H1 (cell line): ENCODE data around the gene HNRNPM. TPM values are rescaled to one million over a fixed set of nuclear protein-coding genes. Genes with fewer than 3 reads are reported as not detected.

ENCODE experiments used
- CTCF ChIA-PET: fragments of 300-600 bp; sonication (Branson Sonifier 250); formaldehyde crosslinking; loops from one replicate; lab custom pipeline; 2021; ENCODE audit not compliant: partially characterized antibody; lab: Charles Lee
- POLR2A ChIA-PET: fragments of 300-600 bp; sonication (Branson Sonifier 250); formaldehyde crosslinking; loops from one replicate; lab custom pipeline; 2021; ENCODE audit warnings: inconsistent platforms; ENCODE audit not compliant: partially characterized antibody; lab: Charles Lee
- DNase-seq, 2 experiments: peaks; one replicate each; pipeline versions ENCODE4 v3.0.0 to v3.0.0-alpha.2; 2010 to 2022; ENCODE audit warnings: low spot score in 2 of 2, low read depth in 1 of 2, mixed read lengths in 1 of 2
- FAIRE-seq: peaks from 2 replicates; lab custom pipeline; 2011; peaks lifted over from hg19 to GRCh38; lab: Jason Lieb, UNC
- H2AFZ ChIP-seq: 2 replicates; pipeline ENCODE4 v1.8.1; 2012; ENCODE audit warnings: low read length, inconsistent platforms
- H2AK5ac ChIP-seq: 2 replicates; pipeline ENCODE4 v1.6.1; 2013; ENCODE audit warnings: low read depth, low read length
- H2BK120ac ChIP-seq: replicated peaks from 2 replicates; pipeline ENCODE3; 2013; ENCODE audit warnings: low read depth, low read length, inconsistent platforms
- H2BK12ac ChIP-seq: 2 replicates; pipeline ENCODE4 v1.6.1; 2013; ENCODE audit warnings: low read depth, low read length
- H2BK15ac ChIP-seq: 2 replicates; pipeline ENCODE4 v1.6.1; 2013; ENCODE audit warnings: low read length
- H2BK20ac ChIP-seq: 2 replicates; pipeline ENCODE4 v1.6.1; 2013; ENCODE audit warnings: low read length
- H2BK5ac ChIP-seq: 2 replicates; pipeline ENCODE4 v1.6.1; 2013; ENCODE audit warnings: low read depth, low read length
- H3K14ac ChIP-seq: 2 replicates; pipeline ENCODE4 v1.6.1; 2013; ENCODE audit warnings: inconsistent platforms; ENCODE audit not compliant: insufficient read length
- H3K18ac ChIP-seq: 2 replicates; pipeline ENCODE4 v1.6.1; 2013; ENCODE audit warnings: low read length; ENCODE audit errors: extremely low read depth
- H3K23ac ChIP-seq: 2 replicates; pipeline ENCODE4 v1.6.1; 2013; ENCODE audit warnings: inconsistent platforms; ENCODE audit not compliant: insufficient read length
- H3K23me2 ChIP-seq: 2 replicates; pipeline ENCODE4 v1.6.1; 2013; ENCODE audit warnings: low read depth, low read length
- H3K27ac ChIP-seq: 2 replicates; pipeline ENCODE4 v1.6.1; 2011; ENCODE audit warnings: low read depth, low read length, inconsistent platforms
- H3K27me3 ChIP-seq, 4 experiments: replicated peaks in 1 of 4; 1 replicate in 1 of 4; 2 replicates in 3 of 4; pipeline versions ENCODE4 v1.6.1 to v1.8.1; 2011 to 2013; ENCODE audit warnings: low read length in 3 of 4, mild to moderate bottlenecking in 3 of 4, inconsistent platforms in 2 of 4, mixed read lengths in 2 of 4, moderate library complexity in 1 of 4; ENCODE audit not compliant: control insufficient read depth in 3 of 4, insufficient read depth in 3 of 4; ENCODE audit errors: extremely low read depth in 1 of 4
- H3K36me3 ChIP-seq, 4 experiments: 2 replicates each; pipeline versions ENCODE4 v1.6.1 to v1.8.1; 2011 to 2013; ENCODE audit warnings: mild to moderate bottlenecking in 4 of 4, low read length in 3 of 4, moderate library complexity in 2 of 4, control low read depth in 1 of 4, inconsistent platforms in 1 of 4; ENCODE audit not compliant: insufficient read depth in 4 of 4, control insufficient read depth in 2 of 4
- H3K4ac ChIP-seq: replicated peaks from 2 replicates; pipeline ENCODE3; 2013; ENCODE audit warnings: low read length, low read depth, mixed read lengths, inconsistent platforms; ENCODE audit not compliant: insufficient read length
- H3K4me1 ChIP-seq, 4 experiments: replicated peaks in 1 of 4; 1 replicate in 1 of 4; 2 replicates in 3 of 4; pipeline versions ENCODE4 v1.6.1 to v1.8.1; 2011 to 2013; ENCODE audit warnings: low read length in 3 of 4, inconsistent platforms in 2 of 4, mixed read lengths in 1 of 4; ENCODE audit not compliant: insufficient read depth in 4 of 4, control insufficient read depth in 3 of 4
- H3K4me2 ChIP-seq, 2 experiments: 2 replicates each; pipeline versions ENCODE4 v1.6.1 to v1.8.1; 2011 to 2013; ENCODE audit warnings: low read depth in 2 of 2, low read length in 2 of 2, control low read depth in 1 of 2, inconsistent platforms in 1 of 2, mild to moderate bottlenecking in 1 of 2; ENCODE audit not compliant: insufficient read depth in 1 of 2
- H3K4me3 ChIP-seq, 4 experiments: fragments of 200-600, 300-600 bp in 1 of 4; sonication (generic), shearing (Covaris generic), sonication (Bioruptor Twin) in 1 of 4; 2 replicates each; pipeline versions ENCODE4 v1.5.1 to v1.8.1; 2011 to 2016; ENCODE audit warnings: low read length in 4 of 4, low read depth in 3 of 4, control low read depth in 2 of 4, inconsistent platforms in 2 of 4, mild to moderate bottlenecking in 2 of 4, mixed read lengths in 1 of 4, moderate library complexity in 1 of 4; ENCODE audit not compliant: insufficient read depth in 2 of 4; ENCODE audit errors: extremely low read depth in 1 of 4
- H3K56ac ChIP-seq: replicated peaks from 2 replicates; pipeline ENCODE3; 2013; ENCODE audit warnings: low read depth, mild to moderate bottlenecking, mixed read lengths, low read length, inconsistent platforms; ENCODE audit not compliant: insufficient read length
- H3K79me1 ChIP-seq: 2 replicates; pipeline ENCODE4 v1.6.1; 2013; ENCODE audit warnings: low read depth, low read length, control low read depth
- H3K79me2 ChIP-seq, 2 experiments: 2 replicates each; pipeline versions ENCODE4 v1.6.1 to v1.8.1; 2012 to 2013; ENCODE audit warnings: low read length in 2 of 2, mild to moderate bottlenecking in 2 of 2, inconsistent platforms in 1 of 2; ENCODE audit not compliant: insufficient read depth in 2 of 2, control insufficient read depth in 1 of 2
- H3K9ac ChIP-seq, 4 experiments: replicated peaks in 1 of 4; 1 replicate in 1 of 4; 2 replicates in 3 of 4; pipeline versions ENCODE4 v1.6.1 to v1.8.1; 2011 to 2013; ENCODE audit warnings: low read depth in 3 of 4, low read length in 3 of 4, control low read depth in 2 of 4, mild to moderate bottlenecking in 2 of 4, moderate library complexity in 2 of 4, inconsistent platforms in 1 of 4; ENCODE audit errors: extremely low read depth in 1 of 4
- H3K9me3 ChIP-seq, 2 experiments: 2 replicates each; pipeline versions ENCODE4 v1.6.1 to v1.8.1; 2012 to 2013; ENCODE audit warnings: mild to moderate bottlenecking in 2 of 2, moderate library complexity in 2 of 2, control low read depth in 1 of 2, inconsistent platforms in 1 of 2, low read depth in 1 of 2, low read length in 1 of 2, mixed read lengths in 1 of 2; ENCODE audit not compliant: insufficient read depth in 2 of 2
- H4K20me1 ChIP-seq, 2 experiments: replicated peaks in 1 of 2; 2 replicates each; pipeline versions ENCODE3 to v1.8.1; 2011 to 2013; ENCODE audit warnings: inconsistent platforms in 2 of 2, low read length in 2 of 2, mild to moderate bottlenecking in 1 of 2; ENCODE audit not compliant: insufficient read depth in 2 of 2, control insufficient read depth in 1 of 2
- H4K5ac ChIP-seq: 2 replicates; pipeline ENCODE4 v1.6.1; 2013; ENCODE audit warnings: low read length, low read depth, mixed read lengths, inconsistent platforms; ENCODE audit not compliant: insufficient read length
- H4K8ac ChIP-seq: 2 replicates; pipeline ENCODE4 v1.8.0; 2013; ENCODE audit warnings: mild to moderate bottlenecking, moderate library complexity, low read length, inconsistent platforms; ENCODE audit not compliant: insufficient read depth; ENCODE audit errors: extremely low read depth
- H4K91ac ChIP-seq: replicated peaks from 2 replicates; pipeline ENCODE3; 2013; ENCODE audit warnings: low read length, mixed read lengths, inconsistent platforms; ENCODE audit not compliant: insufficient read length
- SP1 ChIP-seq: IDR thresholded peaks from 2 replicates; pipeline ENCODE4 v1.6.1; 2011; ENCODE audit warnings: low read depth, low read length
- TBP ChIP-seq: IDR thresholded peaks from 2 replicates; pipeline ENCODE4 v1.6.1; 2011; ENCODE audit warnings: low read depth, low read length, improper control_type of control experiment
- WGBS, 2 experiments: shearing (Covaris generic) in 1 of 2; methylation state at CpG; one replicate each; pipeline versions ENCODE4 v1.1.6 to v1.1.7; 2013 to 2015; ENCODE audit warnings: low lambda C conversion rate in 2 of 2, mixed read lengths in 2 of 2, inconsistent platforms in 1 of 2, low coverage in 1 of 2, missing lambda C conversion rate in 1 of 2; ENCODE audit not compliant: insufficient replicate concordance in 2 of 2, insufficient coverage in 1 of 2, insufficient read length in 1 of 2; ENCODE audit errors: extremely low coverage in 1 of 2, missing lambda C conversion rate in 1 of 2; 5-methylcytosine and 5-hydroxymethylcytosine counted together
- polyA plus RNA-seq, 7 experiments: library from polyadenylated mRNA; depleted of rRNA in 3 of 7; stranded (reverse) in 5 of 7; unstranded in 2 of 7; fragments of >200 nt in 5 of 7; fragments of 200-250 nt in 2 of 7; gene quantifications; 1 replicate in 5 of 7; 2 replicates in 1 of 7; 4 replicates in 1 of 7; pipeline versions ENCODE4 v1.2.1 to v1.2.3, GENCODE V29; 2011 to 2013; ENCODE audit warnings: missing spikeins in 2 of 7, mixed read lengths in 2 of 7
- total RNA-seq: library from RNA; stranded (reverse); fragmentation: NEBNext Ultra II Directional; extraction: Animal tissue kit (Norgen Biotek cat#: 25700); gene quantifications from 2 replicates; pipeline ENCODE4 v1.2.1, GENCODE V29; 2021

The HNRNPM gene
- total and polyA plus RNA-seq, 2 of the 8 experiments (the other 6 are each of a cell fraction or from before 2014, with no cell fraction given), result 375 to 474 TPM

GRCh38 chr19:8504171-8504570 lies 59.4 kb downstream of the HNRNPM start:
- CTCF ChIA-PET, result interaction anchor here (0.8 to 4.3 kb wide), 5 partner anchors 10 to 82 kb away, joined by 3 to 30 read pairs (median 3); partner anchors contain the start of gene MYO1F
- no peaks in the 10 kb centered on the region for H3K9me3 ChIP-seq
- H4K20me1 ChIP-seq, result no peaks in the 10 kb centered on the region
- no peak overlapping the region for H3K9ac ChIP-seq
- no peak overlapping the region for H2BK15ac ChIP-seq
- no peak overlapping the region for H3K4me3 ChIP-seq
- H3K56ac ChIP-seq, result no peak overlapping the region
- H2BK5ac ChIP-seq, result no peak overlapping the region
- H3K4ac ChIP-seq, result no peak overlapping the region
- POLR2A ChIA-PET, result interaction anchor here (3.8 kb wide), 1 partner anchor 9 kb away, joined by 21 read pairs; the partner anchor contains the start of gene ZNF414
- H2BK12ac ChIP-seq, result no peak overlapping the region
- H3K79me1 ChIP-seq, result no peaks in the 10 kb centered on the region; the same call in 1 of the 2 replicates
- H3K79me2 ChIP-seq, result no peaks in the 10 kb centered on the region
- no peak overlapping the region for H4K5ac ChIP-seq
- H3K4me2 ChIP-seq, result no peak overlapping the region
- no peak overlapping the region for H3K18ac ChIP-seq
- 94% methylated on average over 5 of the region's 7 CpGs; no CpG with 5 or more reads in 1 of the 2 experiments for WGBS, 2 experiments
- H3K4me1 ChIP-seq, result peaks cover 0 to 9% (median 5%) of the 10 kb centered on the region in 4 experiments; a peak in 5 of 7 replicates
- H4K8ac ChIP-seq, result no peak overlapping the region
- H2BK120ac ChIP-seq, result no peak overlapping the region
- DNase-seq (no peak), FAIRE-seq (no peak)
- H2AFZ ChIP-seq, result no peak overlapping the region
- no peak overlapping the region for H4K91ac ChIP-seq
- no peak overlapping the region for H2BK20ac ChIP-seq
- no peak overlapping the region for H3K23ac ChIP-seq
- no peak overlapping the region for H3K14ac ChIP-seq
- H3K27me3 ChIP-seq, result no peaks in the 10 kb centered on the region
- H2AK5ac ChIP-seq, result no peak overlapping the region
- no peaks in the 10 kb centered on the region for H3K36me3 ChIP-seq
- H3K27ac ChIP-seq, result no peak overlapping the region
- peaks cover 7% of the 10 kb centered on the region; the same call in 1 of the 2 replicates for H3K23me2 ChIP-seq
- no peak for TF ChIP-seq SP1
- TF ChIP-seq TBP, result no peak
